Measurements from ENCODE around the gene METTL21A.

DNA sequence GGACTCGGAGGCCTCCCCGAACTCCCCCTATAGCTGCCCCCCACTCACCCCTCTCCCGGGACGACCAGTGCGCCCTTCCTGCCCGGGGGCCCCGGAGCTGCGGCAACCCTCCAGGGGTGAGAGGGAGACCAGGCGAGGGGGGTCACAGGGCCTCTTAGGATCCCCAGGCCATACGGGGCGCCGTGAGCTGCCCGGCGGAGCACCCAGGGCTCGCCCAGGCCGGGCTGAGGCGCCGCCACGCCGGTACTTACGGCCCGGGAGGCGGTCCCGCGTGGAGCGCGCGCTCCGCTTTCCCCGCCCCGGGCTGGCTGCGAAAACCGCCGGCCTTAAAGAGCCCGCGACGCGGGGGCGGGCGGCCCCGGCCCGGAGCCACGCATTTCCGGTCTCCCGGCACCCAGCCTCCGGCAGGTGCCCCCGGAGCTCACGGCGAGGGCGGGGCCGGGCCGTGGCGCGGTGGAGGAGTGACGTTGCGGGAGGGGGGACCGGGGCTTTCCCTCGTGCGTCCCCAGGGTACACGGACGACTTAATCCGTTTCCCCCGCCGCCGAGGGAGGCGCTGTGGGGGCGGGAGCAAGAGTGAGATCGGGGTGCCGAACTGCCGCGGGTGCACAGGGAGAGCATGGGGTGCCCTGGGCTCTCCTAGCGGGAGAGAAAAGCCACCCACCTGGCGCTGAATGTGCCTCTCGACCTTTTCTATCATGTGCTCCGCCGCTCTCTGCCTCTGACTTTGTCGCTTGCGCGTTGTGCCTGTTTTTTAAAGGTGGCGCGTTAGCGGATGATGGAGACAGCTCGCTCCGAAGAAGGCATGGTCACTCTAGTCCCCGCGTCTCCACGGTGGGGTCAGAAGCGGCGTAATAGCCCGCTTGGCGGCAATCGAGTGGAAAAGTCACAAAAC, at the start of gene METTL21A:
- TF ChIP-seq, protein P1, sequence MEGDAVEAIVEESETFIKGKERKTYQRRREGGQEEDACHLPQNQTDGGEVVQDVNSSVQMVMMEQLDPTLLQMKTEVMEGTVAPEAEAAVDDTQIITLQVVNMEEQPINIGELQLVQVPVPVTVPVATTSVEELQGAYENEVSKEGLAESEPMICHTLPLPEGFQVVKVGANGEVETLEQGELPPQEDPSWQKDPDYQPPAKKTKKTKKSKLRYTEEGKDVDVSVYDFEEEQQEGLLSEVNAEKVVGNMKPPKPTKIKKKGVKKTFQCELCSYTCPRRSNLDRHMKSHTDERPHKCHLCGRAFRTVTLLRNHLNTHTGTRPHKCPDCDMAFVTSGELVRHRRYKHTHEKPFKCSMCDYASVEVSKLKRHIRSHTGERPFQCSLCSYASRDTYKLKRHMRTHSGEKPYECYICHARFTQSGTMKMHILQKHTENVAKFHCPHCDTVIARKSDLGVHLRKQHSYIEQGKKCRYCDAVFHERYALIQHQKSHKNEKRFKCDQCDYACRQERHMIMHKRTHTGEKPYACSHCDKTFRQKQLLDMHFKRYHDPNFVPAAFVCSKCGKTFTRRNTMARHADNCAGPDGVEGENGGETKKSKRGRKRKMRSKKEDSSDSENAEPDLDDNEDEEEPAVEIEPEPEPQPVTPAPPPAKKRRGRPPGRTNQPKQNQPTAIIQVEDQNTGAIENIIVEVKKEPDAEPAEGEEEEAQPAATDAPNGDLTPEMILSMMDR (IDR thresholded peaks at IDR 0.05): peak; percentile 34 to 83 (median 64)
- peak in 3 of 4 donors; percentile 62 to 81 (median 69) for TF ChIP-seq POLR2A (IDR thresholded peaks at IDR 0.05)

Measured in upper lobe of left lung (tissue), 4 donors.